PC-9 (cell line): ENCODE results near the gene ESR2.

Experiments
- CTCF ChIP-seq: fragments of 200-600 bp; sonication (generic); conservative IDR thresholded peaks from 2 replicates; pipeline ENCODE4 v1.6.1; 2017; ENCODE audit warnings: mixed run types, antibody characterized with exemption, mild to moderate bottlenecking, moderate library complexity
- EZH2 ChIP-seq: fragments of 200-600 bp; sonication (generic); IDR thresholded peaks from 2 replicates; pipeline ENCODE4 v1.8.0; 2017; ENCODE audit warnings: antibody characterized with exemption, low read depth

- TF ChIP-seq CTCF (no peak), EZH2 (no peak)
Measured at GRCh38 chr14:64197996-64198395, 96.2 kb downstream of the ESR2 start.
